GM18868 (cell line): ENCODE results near the gene MYRIP.
A peak's percentile ranks its signal among the peaks of the same experiment; 100 is the strongest.

Experiments
- ATAC-seq: cut with Tn5 transposase; IDR thresholded peaks from one replicate; pipeline ENCODE4 v1.9.1; 2021; ENCODE audit warnings: mild to moderate bottlenecking, moderate library complexity; ENCODE audit not compliant: unreplicated experiment

The MYRIP gene

GRCh38 chr3:40308725-40309417 lies 499.5 kb downstream of the MYRIP start:
- ATAC-seq = peak; percentile 3

GRCh38 chr3:40309418-40309924 lies 500.1 kb downstream of the MYRIP start, which contains the start of gene EIF1B:
Gene EIF1B, plus strand, starts transcription at chr3:40309707. Its CDS starts 235 bp downstream, at chr3:40309942.
- peak; percentile 91 for ATAC-seq
